HG03045 (cell line): ENCODE measurements around the gene TBC1D28.
"Not testable (repeated sequence)": the region's sequence is repeated elsewhere in the genome, so short reads cannot be mapped to it uniquely, and the experiment has no call there.

Experiments used
- ATAC-seq: cut with Tn5 transposase; IDR thresholded peaks from one replicate; pipeline ENCODE4 v1.9.1; 2021; ENCODE audit warnings: mild to moderate bottlenecking, moderate library complexity; ENCODE audit not compliant: unreplicated experiment

Gene TBC1D28

DNA sequence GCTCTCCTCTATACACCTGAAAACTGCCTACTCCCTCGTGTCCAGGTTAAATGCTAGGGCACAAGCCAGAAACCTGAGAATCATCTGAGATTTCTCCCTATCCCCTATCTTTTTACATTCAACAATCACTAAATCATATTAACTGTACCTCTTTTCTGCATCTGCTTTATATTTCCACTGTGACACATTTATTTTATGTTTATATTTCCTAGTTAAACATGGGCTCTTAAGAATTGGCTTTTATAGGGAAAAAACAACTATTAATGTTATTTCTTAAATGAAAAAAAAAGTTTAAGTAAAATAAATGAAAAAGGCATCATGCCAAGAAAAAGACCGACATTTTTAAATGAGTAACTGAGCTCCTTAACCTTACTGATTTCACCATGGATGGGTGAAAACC, 26.6 kb downstream of the TBC1D28 start:
- not testable (repeated sequence) for ATAC-seq

DNA sequence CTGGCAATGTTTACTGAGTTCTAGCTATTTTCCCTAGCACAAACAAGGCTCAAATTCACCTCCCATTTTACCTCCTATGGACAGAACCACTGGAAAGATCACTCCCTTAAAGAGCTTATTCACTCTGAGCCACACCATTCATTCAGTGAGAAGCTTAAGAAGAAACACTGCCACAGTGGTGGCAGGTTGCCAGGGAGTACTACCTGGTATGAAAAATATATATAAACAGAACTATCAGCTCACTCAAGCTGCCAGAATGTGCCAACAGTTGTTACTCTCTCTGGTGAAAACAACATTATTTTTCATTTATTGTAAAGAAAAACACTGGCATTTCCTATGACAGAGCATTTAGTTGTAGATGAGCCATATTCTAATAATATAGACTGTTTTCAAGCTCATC, 31.2 kb downstream of the TBC1D28 start:
- not testable (repeated sequence) for ATAC-seq

DNA sequence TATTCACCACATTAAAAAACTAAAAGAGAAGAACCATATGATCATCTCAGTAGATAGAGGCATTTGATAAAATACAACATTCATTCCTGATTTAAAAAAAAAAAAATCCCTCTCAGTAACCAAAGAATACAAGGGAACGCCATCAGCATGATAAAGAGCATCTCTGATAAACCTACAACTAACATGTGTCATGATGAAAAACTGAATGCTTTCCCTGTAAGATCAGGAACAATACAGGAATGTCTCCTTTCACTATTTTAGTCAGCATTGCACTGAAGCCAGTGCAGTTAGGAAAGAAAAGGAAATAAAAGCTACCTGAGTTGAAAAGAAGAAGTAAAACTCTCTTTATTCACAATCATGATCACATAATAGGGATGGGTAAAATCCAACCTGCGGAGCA, 51.1 kb downstream of the TBC1D28 start:
- not testable (repeated sequence) for ATAC-seq
